CD14-positive monocyte (primary cell): ENCODE data around the gene SHROOM1. TPM values are rescaled to one million over a fixed set of nuclear protein-coding genes. Genes with fewer than 3 reads are reported as not detected.

Experiments used
- DNase-seq, 3 donors: peaks; one replicate each; pipeline ENCODE4 v3.0.0-alpha.2; 2011 to 2022
- H2AFZ ChIP-seq: 2 replicates; pipeline ENCODE4 v1.6.0; 2012; ENCODE audit warnings: mild to moderate bottlenecking, low read depth, low read length, inconsistent platforms; ENCODE audit not compliant: insufficient read depth, poor library complexity, severe bottlenecking
- H3K27ac ChIP-seq, 2 donors: 1 replicate in 1 of 2; 2 replicates in 1 of 2; pipeline ENCODE4 v1.5.1; 2012 to 2013; ENCODE audit warnings: low read length in 2 of 2, control low read depth in 1 of 2, inconsistent platforms in 1 of 2, low read depth in 1 of 2, mild to moderate bottlenecking in 1 of 2
- H3K27me3 ChIP-seq, 2 donors: one replicate each; pipeline versions ENCODE4 v1.6.0 to v1.6.1; 2011 to 2013; ENCODE audit warnings: low read length in 2 of 2; ENCODE audit not compliant: control insufficient read depth in 2 of 2, insufficient read depth in 2 of 2
- H3K36me3 ChIP-seq, 2 donors: replicated peaks in 1 of 2; 1 replicate in 1 of 2; 2 replicates in 1 of 2; pipeline versions ENCODE4 v1.5.1 to v1.6.1; 2012 to 2013; ENCODE audit warnings: low read length in 2 of 2, control low read depth in 1 of 2, inconsistent platforms in 1 of 2, mild to moderate bottlenecking in 1 of 2; ENCODE audit not compliant: insufficient read depth in 2 of 2, control insufficient read depth in 1 of 2
- H3K4me1 ChIP-seq, 2 donors: 1 replicate in 1 of 2; 2 replicates in 1 of 2; pipeline versions ENCODE4 v1.5.1 to v1.6.1; 2012 to 2013; ENCODE audit warnings: low read length in 2 of 2, control low read depth in 1 of 2, inconsistent platforms in 1 of 2, mild to moderate bottlenecking in 1 of 2, moderate library complexity in 1 of 2; ENCODE audit not compliant: insufficient read depth in 2 of 2, control insufficient read depth in 1 of 2
- H3K4me2 ChIP-seq: replicated peaks from 2 replicates; pipeline ENCODE3; 2012; ENCODE audit warnings: low read length, moderate library complexity, mild to moderate bottlenecking; ENCODE audit not compliant: poor library complexity, severe bottlenecking; ENCODE audit errors: extremely low read depth
- H3K4me3 ChIP-seq, 3 experiments: fragments of 200-600 bp in 1 of 3; sonication (generic) in 1 of 3; replicated peaks in 1 of 3; 1 replicate in 2 of 3; 2 replicates in 1 of 3; pipeline ENCODE4 v1.5.1; 2011 to 2013; ENCODE audit warnings: low read length in 3 of 3, mild to moderate bottlenecking in 3 of 3, control low read depth in 2 of 3, low read depth in 2 of 3, inconsistent platforms in 1 of 3, moderate library complexity in 1 of 3
- H3K79me2 ChIP-seq: 2 replicates; pipeline ENCODE4 v1.6.0; 2012; ENCODE audit warnings: mild to moderate bottlenecking, control low read depth, inconsistent platforms, low read length, moderate library complexity; ENCODE audit not compliant: insufficient read depth
- H3K9ac ChIP-seq: 2 replicates; pipeline ENCODE4 v1.6.0; 2017; ENCODE audit warnings: low read length, mild to moderate bottlenecking; ENCODE audit not compliant: insufficient read depth, poor library complexity, severe bottlenecking
- H3K9me3 ChIP-seq, 2 donors: replicated peaks in 1 of 2; 1 replicate in 1 of 2; 2 replicates in 1 of 2; pipeline versions ENCODE4 v1.5.1 to v1.6.1; 2012 to 2013; ENCODE audit warnings: low read length in 2 of 2, control low read depth in 1 of 2; ENCODE audit not compliant: control insufficient read depth in 1 of 2, insufficient read depth in 1 of 2
- H4K20me1 ChIP-seq: 2 replicates; pipeline ENCODE4 v1.6.0; 2012; ENCODE audit warnings: mild to moderate bottlenecking, low read length, control low read depth, moderate library complexity; ENCODE audit not compliant: insufficient read depth
- H3K27ac Mint-ChIP-seq, 7 donors: one replicate each; pipeline ENCODE4 v1.8.0; 2020; ENCODE audit warnings: mild to moderate bottlenecking in 7 of 7, mixed read lengths in 7 of 7, moderate library complexity in 6 of 7, inconsistent platforms in 2 of 7
- H3K27me3 Mint-ChIP-seq, 3 donors: one replicate each; pipeline ENCODE4 v1.8.0; 2021 to 2022; ENCODE audit warnings: low read depth in 3 of 3, mild to moderate bottlenecking in 3 of 3, mixed read lengths in 3 of 3, moderate library complexity in 3 of 3, inconsistent platforms in 1 of 3
- H3K36me3 Mint-ChIP-seq, 2 donors: one replicate each; pipeline ENCODE4 v1.8.0; 2020; ENCODE audit warnings: mixed read lengths in 2 of 2, inconsistent platforms in 1 of 2, mild to moderate bottlenecking in 1 of 2
- H3K4me1 Mint-ChIP-seq: one replicate; pipeline ENCODE4 v1.8.0; 2020; ENCODE audit warnings: mild to moderate bottlenecking, mixed read lengths
- H3K4me3 Mint-ChIP-seq, 2 donors: one replicate each; pipeline ENCODE4 v1.8.0; 2020; ENCODE audit warnings: mild to moderate bottlenecking in 2 of 2, mixed read lengths in 2 of 2, moderate library complexity in 1 of 2
- H3K9me3 Mint-ChIP-seq, 7 donors: one replicate each; pipeline ENCODE4 v1.8.0; 2020 to 2022; ENCODE audit warnings: mixed read lengths in 7 of 7, mild to moderate bottlenecking in 6 of 7, moderate library complexity in 6 of 7, inconsistent platforms in 2 of 7
- WGBS: methylation state at CpG from one replicate; pipeline ENCODE4 v1.1.5; 2013; ENCODE audit warnings: missing lambda C conversion rate; ENCODE audit not compliant: insufficient coverage; 5-methylcytosine and 5-hydroxymethylcytosine counted together
- intact Hi-C, 2 donors: fragments of 100-400 bp; cut with micrococcal nuclease; formaldehyde crosslinking; loops; one replicate each; pipeline versions ENCODE4 v1.15.0 to v1.15.1; 2023
- polyA plus RNA-seq, 3 donors: library from polyadenylated mRNA; depleted of rRNA in 1 of 3; unstranded in 2 of 3; stranded (reverse) in 1 of 3; fragments of 300-500 nt in 2 of 3; fragments of >200 nt in 1 of 3; fragmentation: Illumina TruSeq in 2 of 3; gene quantifications; 1 replicate in 2 of 3; 2 replicates in 1 of 3; pipeline ENCODE4 v1.2.3, GENCODE V29; 2012 to 2021
- TF ChIP-seq, protein P1 (sequence below): fragments of 200-600 bp; IDR thresholded peaks from one replicate; pipeline ENCODE4 v1.8.0; 2022; ENCODE audit warnings: antibody characterized with exemption, mild to moderate bottlenecking

SHROOM1 gene
- polyA plus RNA-seq, 3 donors, result 6.4 to 27.0 (median 16.1) TPM

DNA sequence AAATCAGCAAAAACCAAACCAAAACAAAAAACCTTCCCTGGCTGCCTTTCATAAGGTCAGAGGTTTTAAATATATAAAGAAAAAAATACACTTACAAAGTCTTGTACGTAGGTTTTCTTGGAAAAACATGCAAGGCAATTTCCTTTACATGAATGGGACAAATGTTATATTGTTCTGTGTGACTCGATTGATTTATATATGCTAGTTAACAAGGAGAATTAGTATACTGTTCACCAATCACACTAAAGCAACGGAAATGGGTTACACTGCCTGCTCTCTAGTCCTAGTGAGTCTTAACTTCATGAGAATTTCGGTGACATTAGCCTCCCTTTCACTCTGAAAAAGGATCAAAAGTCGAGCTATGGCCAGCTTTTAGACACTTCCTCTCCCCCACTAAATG is 30.3 kb upstream of the SHROOM1 start:
- Histone ChIP-seq H3K27ac (no peak overlapping the region), H3K4me1 (peaks cover 3 to 15% of the 10 kb centered on the region in 2 donors), H2AFZ (no peak overlapping the region), H3K4me3 (no peak overlapping the region), H3K9me3 (no peaks in the 10 kb centered on the region), H3K36me3 (no peaks in the 10 kb centered on the region), H3K79me2 (no peaks in the 10 kb centered on the region), H3K9ac (no peak overlapping the region), H3K27me3 (no peaks in the 10 kb centered on the region), H3K4me2 (no peak overlapping the region), H4K20me1 (no peaks in the 10 kb centered on the region)
- peaks cover 0 to 1% (median 0%) of the 10 kb centered on the region in 7 donors for H3K9me3 Mint-ChIP-seq
- WGBS, result 94% methylated on average over 2 of the region's 5 CpGs
- intact Hi-C loops, result loop anchor here in 1 of 2 donors (10.0 kb wide), 1 partner anchor 566 kb away; the partner anchor contains the start of gene SLC22A4
- no peak overlapping the region for H3K4me3 Mint-ChIP-seq
- H3K4me1 Mint-ChIP-seq, result peaks cover 6% of the 10 kb centered on the region
- no peaks in the 10 kb centered on the region for H3K36me3 Mint-ChIP-seq
- H3K27me3 Mint-ChIP-seq, result peaks cover 7 to 12% (median 8%) of the 10 kb centered on the region in 3 donors
- no peak overlapping the region for H3K27ac Mint-ChIP-seq
- DNase-seq, result no peak
- TF ChIP-seq, protein P1, sequence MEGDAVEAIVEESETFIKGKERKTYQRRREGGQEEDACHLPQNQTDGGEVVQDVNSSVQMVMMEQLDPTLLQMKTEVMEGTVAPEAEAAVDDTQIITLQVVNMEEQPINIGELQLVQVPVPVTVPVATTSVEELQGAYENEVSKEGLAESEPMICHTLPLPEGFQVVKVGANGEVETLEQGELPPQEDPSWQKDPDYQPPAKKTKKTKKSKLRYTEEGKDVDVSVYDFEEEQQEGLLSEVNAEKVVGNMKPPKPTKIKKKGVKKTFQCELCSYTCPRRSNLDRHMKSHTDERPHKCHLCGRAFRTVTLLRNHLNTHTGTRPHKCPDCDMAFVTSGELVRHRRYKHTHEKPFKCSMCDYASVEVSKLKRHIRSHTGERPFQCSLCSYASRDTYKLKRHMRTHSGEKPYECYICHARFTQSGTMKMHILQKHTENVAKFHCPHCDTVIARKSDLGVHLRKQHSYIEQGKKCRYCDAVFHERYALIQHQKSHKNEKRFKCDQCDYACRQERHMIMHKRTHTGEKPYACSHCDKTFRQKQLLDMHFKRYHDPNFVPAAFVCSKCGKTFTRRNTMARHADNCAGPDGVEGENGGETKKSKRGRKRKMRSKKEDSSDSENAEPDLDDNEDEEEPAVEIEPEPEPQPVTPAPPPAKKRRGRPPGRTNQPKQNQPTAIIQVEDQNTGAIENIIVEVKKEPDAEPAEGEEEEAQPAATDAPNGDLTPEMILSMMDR, result no peak

DNA sequence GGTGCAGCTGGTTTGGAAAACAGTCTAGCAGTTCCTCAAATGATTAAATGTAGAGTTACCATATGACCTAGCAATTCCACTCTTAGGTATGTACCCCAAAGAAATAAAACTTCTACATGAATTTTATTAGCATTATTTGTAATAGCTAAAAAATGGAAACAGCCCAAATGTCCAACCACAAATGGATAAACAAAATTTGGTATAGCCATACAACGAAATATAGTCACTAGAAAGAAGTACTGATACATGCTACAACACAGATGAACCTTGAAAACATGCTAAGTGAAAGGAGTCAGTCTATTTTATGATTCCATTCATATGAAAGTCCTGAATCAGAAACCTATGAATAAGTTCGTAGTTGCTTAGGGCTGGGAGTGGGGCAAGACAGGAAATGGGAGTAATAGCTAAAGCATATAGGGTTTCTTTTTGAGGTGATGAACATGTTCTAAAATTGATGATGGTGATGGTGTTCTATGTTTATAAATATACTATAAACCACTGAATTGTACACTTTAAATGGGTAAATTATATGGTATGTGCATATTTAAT is 29.5 kb upstream of the SHROOM1 start:
- Mint-ChIP-seq H3K4me1 (peaks cover 3% of the 10 kb centered on the region), H3K9me3 (peaks cover 0 to 1% (median 0%) of the 10 kb centered on the region in 7 donors), H3K36me3 (no peaks in the 10 kb centered on the region), H3K27ac (no peak overlapping the region), H3K4me3 (no peak overlapping the region), H3K27me3 (peaks cover 7 to 12% (median 9%) of the 10 kb centered on the region in 3 donors)
- Histone ChIP-seq H3K79me2 (no peaks in the 10 kb centered on the region), H3K36me3 (no peaks in the 10 kb centered on the region), H3K4me1 (peaks cover 0 to 12% of the 10 kb centered on the region in 2 donors), H3K4me3 (no peak overlapping the region), H3K27me3 (no peaks in the 10 kb centered on the region), H2AFZ (no peak overlapping the region), H3K9ac (no peak overlapping the region), H4K20me1 (no peaks in the 10 kb centered on the region), H3K4me2 (no peak overlapping the region), H3K27ac (no peak overlapping the region), H3K9me3 (no peaks in the 10 kb centered on the region)
- TF ChIP-seq, protein P1, result no peak
- no peak for DNase-seq
- WGBS, result 80% methylated on average over 1 of the region's 2 CpGs
- intact Hi-C loops, result loop anchor here in 1 of 2 donors (10.0 kb wide), 1 partner anchor 565 kb away; the partner anchor contains the start of gene SLC22A4
